GM12874 (cell line): ENCODE results near the gene SPRY4.

Experiments used
- TF ChIP-seq, protein P1 (sequence below): IDR thresholded peaks from 2 replicates; pipeline ENCODE4 v1.5.1; 2011; ENCODE audit warnings: low read depth, mild to moderate bottlenecking, control low read depth, low read length, moderate library complexity; ENCODE audit not compliant: insufficient read depth

SPRY4 gene

DNA sequence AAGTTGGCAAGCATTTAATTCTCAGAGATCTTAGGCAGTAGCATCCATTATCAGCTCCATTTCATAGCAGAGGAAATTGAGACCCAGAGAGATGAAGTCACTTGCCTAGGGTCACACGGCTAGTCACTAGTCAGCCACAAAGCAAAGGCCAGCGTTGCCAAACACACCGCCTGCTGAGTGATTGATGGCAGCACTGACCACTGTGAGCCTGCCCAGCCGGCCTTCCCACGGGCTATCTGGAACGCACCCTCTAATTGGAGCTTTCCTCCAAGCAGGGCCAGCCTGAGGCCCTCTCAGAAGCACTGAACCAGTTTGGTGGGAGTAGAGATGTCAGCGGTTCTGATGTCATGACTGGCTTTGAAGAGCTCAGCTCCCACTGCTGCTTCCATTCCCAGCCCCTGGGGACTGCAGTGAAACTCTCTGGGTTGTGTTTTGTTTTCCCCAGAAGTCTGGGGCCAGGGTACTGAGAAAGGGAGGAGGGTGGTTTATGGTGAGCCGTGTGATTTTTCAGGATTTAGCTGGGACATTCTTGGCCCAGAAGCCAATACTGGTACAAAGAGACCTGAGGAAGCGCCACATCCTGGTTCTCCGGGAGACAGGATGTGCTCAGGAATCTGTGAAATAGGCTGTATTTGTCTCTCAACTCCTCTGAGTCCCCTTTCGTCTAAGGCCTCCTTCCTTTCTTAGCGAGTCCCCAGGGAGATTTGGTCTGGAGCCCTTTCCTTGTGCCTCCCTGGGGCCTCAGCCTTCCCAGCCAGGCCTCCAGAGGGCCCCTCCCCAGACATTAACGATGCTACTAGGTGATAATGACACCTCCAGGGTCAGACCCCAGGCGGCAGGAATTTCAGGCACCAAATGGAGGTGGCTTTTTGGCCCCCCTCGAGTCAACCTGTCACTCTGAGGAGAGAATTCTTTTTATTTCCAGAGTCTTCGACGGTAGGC, 44.5 kb downstream of the SPRY4 start:
- TF ChIP-seq, protein P1, sequence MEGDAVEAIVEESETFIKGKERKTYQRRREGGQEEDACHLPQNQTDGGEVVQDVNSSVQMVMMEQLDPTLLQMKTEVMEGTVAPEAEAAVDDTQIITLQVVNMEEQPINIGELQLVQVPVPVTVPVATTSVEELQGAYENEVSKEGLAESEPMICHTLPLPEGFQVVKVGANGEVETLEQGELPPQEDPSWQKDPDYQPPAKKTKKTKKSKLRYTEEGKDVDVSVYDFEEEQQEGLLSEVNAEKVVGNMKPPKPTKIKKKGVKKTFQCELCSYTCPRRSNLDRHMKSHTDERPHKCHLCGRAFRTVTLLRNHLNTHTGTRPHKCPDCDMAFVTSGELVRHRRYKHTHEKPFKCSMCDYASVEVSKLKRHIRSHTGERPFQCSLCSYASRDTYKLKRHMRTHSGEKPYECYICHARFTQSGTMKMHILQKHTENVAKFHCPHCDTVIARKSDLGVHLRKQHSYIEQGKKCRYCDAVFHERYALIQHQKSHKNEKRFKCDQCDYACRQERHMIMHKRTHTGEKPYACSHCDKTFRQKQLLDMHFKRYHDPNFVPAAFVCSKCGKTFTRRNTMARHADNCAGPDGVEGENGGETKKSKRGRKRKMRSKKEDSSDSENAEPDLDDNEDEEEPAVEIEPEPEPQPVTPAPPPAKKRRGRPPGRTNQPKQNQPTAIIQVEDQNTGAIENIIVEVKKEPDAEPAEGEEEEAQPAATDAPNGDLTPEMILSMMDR = no peak

DNA sequence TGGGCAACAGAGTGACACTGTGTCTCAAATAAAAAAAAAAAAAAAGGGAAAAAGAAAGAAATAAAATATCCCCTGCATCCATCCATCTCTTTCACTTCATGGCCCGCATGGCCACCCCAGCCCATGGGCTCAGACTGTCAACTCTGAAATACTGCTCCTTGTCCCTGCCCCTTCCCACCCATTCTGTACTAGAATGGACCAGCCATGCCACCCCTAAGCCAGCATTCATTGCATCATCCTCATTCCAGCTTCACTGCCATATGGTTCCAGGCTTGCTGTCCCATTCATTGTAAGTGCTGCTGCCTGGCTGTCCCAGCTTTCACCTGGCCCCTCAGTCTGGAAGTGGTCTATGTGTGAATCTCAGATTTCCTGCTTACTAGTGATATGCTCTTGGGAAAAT, 46.2 kb downstream of the SPRY4 start:
- TF ChIP-seq, protein P1 = no peak

DNA sequence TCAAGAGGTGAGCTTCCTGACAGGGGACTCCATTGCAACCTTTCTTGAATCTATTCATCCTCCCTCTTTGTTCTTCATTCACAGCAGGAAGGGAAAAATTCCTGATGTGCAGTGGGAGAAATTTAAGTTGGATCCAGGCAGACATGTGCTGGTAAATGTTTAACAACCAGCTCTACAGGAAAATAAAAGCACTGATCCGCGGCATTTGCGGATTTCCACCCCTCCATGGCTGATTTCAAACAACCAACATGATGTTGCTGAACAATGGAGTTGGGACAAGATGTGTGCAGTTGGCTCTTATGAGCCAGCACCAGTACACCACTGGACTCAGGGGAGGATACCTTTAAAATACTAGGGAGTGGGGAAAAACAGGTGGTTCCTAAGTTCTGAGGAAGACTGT, 47.0 kb downstream of the SPRY4 start:
- TF ChIP-seq, protein P1 = no peak

DNA sequence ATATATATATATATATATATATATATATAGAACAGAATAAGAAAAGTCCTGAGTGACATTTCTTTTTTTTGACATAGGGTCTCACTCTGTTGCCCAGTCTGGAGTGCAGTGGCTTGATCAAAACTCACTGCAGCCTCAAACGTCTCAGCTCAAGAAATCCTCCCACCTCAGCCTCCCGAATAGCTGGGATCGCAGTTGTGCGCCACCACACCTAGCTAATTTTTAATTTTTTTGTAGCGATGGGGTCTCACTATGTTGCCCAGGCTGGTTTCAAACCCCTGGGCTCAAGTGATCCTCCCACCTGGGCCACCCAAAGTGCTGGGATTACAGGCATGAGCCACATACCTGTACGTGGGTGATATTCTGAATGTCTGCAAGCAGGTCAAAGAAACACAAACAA, 48.3 kb downstream of the SPRY4 start:
- TF ChIP-seq, protein P1 = no peak

DNA sequence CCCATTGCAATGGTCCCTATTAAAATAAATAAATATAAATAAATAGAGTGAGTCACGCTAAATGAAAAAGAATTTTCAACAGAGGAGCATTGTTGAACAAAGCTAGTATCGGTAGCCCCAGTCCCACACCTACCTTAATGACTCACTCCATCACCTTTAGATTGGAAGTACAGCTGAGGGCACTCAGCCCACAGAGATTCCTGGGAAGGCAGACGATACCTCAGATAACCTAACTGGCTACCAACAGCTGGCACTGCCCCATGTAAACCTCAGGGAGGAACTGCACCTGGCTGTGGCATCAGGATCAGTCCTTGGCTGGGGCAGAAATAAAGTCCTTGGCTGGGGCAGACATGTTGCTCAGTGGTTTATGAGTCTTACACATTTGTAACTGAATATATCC, 49.3 kb downstream of the SPRY4 start:
- TF ChIP-seq, protein P1 = no peak

DNA sequence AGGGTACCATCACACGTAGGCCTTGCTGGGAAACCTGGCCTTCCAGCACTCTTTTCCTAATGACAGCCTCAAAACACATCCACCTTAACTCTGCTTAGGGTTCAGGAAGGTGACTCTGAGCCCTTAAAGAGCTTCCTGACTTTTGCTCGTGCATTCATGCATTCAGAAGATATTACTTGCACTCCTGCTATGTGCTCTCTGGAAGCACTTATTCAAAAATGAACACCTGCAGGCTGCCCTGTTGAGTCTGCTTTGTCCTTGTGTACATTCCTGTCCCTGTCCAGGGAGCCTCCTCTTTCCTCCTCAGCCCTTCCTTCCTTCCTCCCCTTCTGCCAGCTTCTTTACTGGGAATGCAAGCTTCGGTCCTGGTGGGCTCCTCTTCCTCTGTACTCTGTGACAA, 61.5 kb downstream of the SPRY4 start:
- TF ChIP-seq, protein P1 = no peak

DNA sequence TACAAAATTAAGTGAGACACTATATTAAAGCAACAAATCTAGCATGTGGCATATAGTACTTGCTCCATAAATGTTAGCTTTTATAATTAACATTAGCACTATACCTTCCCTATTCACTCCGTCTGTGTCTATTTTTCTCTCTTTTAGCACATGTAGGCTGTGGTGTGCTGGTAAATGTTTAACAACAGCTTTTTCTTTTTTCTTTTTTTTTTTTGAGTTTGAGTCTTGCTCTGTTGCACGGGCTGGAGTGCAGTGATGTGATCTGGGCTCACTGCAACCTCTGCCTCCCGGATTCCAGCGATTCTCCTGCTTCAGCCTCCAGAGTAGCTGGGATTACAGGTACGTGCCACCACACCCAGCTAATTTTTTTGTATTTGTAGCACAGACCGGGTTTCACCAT, 62.1 kb downstream of the SPRY4 start:
- TF ChIP-seq, protein P1 = no peak
